Esophagus mucosa (tissue), 1 donor: ENCODE data around the gene TMF1. TPM values are rescaled to one million over a fixed set of nuclear protein-coding genes. Genes with fewer than 3 reads are reported as not detected.
A peak's percentile ranks its signal among the peaks of the same experiment; 100 is the strongest.

Source experiments
- ATAC-seq: fragments of 200-7000 bp; cut with Tn5 transposase; one replicate; pipeline ENCODE4 v1.9.1; 2020
- total RNA-seq: library from RNA; stranded (reverse); gene quantifications from one replicate; pipeline ENCODE4 v1.2.4, GENCODE V29; 2023
- donor health status: DM: yes; HTN: yes; CAD: no.

The TMF1 gene
- total RNA-seq, 1 donor from 2014 or later = 16.0 TPM

GRCh38 chr3:69081583-69082262 is 29.6 kb upstream of the TMF1 start:
- no peak for ATAC-seq

- peak; percentile 89 for ATAC-seq
These were observed 28.2 kb upstream of the TMF1 start, which contains the start of gene UBA3 for GRCh38 chr3:69080233-69080920. UBA3 (minus strand) TSS chr3:69080365; CDS start chr3:69080353, 12 bp downstream.

- peak; percentile 63 for ATAC-seq
These were observed 27.4 kb upstream of the TMF1 start for GRCh38 chr3:69079269-69080159.

- ATAC-seq = no peak
These were observed 20.8 kb upstream of the TMF1 start for GRCh38 chr3:69072928-69073327.

- ATAC-seq = no peak
These were observed 14.0 kb upstream of the TMF1 start for GRCh38 chr3:69066121-69066520.

GRCh38 chr3:69065318-69065964 is 13.3 kb upstream of the TMF1 start:
- no peak for ATAC-seq

- no peak for ATAC-seq
These were observed 11.5 kb upstream of the TMF1 start for GRCh38 chr3:69063636-69064035.

- ATAC-seq = no peak
These were observed 7.6 kb upstream of the TMF1 start for GRCh38 chr3:69059688-69060087.

- no peak for ATAC-seq
These were observed 6.8 kb upstream of the TMF1 start for GRCh38 chr3:69058947-69059224.

GRCh38 chr3:69058180-69058946 is 6.2 kb upstream of the TMF1 start:
- ATAC-seq = peak; percentile 58

GRCh38 chr3:69052472-69052898 is 352 bp upstream of the TMF1 start:
- peak; percentile 59 for ATAC-seq

GRCh38 chr3:69048990-69049389 is 3.1 kb downstream of the TMF1 start:
- ATAC-seq = no peak

GRCh38 chr3:69044608-69045007 is 7.5 kb downstream of the TMF1 start:
- ATAC-seq = no peak

- no peak for ATAC-seq
These were observed 18.7 kb downstream of the TMF1 start for GRCh38 chr3:69033470-69033869.

- no peak for ATAC-seq
These were observed 19.4 kb downstream of the TMF1 start for GRCh38 chr3:69032737-69033136.

GRCh38 chr3:69032142-69032541 is 20.0 kb downstream of the TMF1 start:
- no peak for ATAC-seq

GRCh38 chr3:69031635-69032034 is 20.5 kb downstream of the TMF1 start:
- no peak for ATAC-seq

GRCh38 chr3:69020857-69021256 is 31.3 kb downstream of the TMF1 start:
- no peak for ATAC-seq

GRCh38 chr3:69020424-69020823 is 31.7 kb downstream of the TMF1 start:
- no peak for ATAC-seq

- no peak for ATAC-seq
These were observed 35.2 kb downstream of the TMF1 start for GRCh38 chr3:69016901-69017300.

- no peak for ATAC-seq
These were observed 36.0 kb downstream of the TMF1 start for GRCh38 chr3:69016102-69016501.

- ATAC-seq = no peak
These were observed 38.0 kb downstream of the TMF1 start for GRCh38 chr3:69014022-69014580.
